NCI-H2081 (cell line): ENCODE results near the gene MYO5A.
"Not testable (repeated sequence)": the region's sequence is repeated elsewhere in the genome, so short reads cannot be mapped to it uniquely, and the experiment has no call there.

Experiments used
- DNase-seq, 2 experiments: peaks; one replicate each; lab custom pipeline; 2025; lab: John Stamatoyannopoulos, UW

MYO5A gene

DNA sequence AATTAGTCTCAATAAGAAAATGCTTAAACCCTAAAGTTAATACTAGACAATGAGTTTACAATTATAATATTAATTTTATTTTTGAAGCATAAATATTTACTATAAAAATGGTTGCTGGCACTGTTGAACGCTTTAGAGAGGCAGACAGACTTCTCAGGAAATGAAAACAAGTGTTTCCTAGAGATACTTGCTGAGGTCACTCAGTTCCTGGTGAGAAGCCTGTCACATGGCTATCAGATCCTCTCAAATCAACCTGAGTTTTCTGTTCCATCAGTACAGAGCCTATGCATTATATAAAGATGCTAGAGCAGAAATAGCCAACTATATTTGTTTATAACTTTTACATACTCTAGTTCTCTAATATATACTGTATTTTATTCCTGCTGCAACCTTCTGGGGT lies 109.2 kb downstream of the MYO5A start:
- no peak for DNase-seq

- DNase-seq, result no peak
These were observed 110.7 kb downstream of the MYO5A start for GRCh38 chr15:52417957-52418356.

DNA sequence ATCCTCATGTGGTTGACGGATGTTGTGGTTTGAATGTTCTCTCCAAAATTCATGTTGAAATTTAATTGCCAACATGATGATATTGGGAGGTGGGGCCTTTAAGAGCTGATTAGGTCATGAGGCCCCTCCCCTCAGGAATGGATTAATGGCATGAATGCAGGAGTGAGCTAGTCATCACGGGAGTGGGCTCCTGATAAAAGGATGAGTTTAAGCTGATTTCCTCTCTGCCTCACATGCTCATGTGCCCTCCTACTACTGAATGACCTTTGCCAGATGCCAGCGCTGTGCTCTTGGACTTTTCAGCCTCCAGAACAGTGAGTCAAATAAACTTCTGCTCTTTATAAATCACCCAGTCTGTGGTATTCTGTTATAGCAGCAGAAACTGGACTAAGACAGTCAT lies 111.2 kb downstream of the MYO5A start:
- DNase-seq, result no peak

GRCh38 chr15:52416566-52416965 lies 112.1 kb downstream of the MYO5A start:
- not testable (repeated sequence) for DNase-seq

DNA sequence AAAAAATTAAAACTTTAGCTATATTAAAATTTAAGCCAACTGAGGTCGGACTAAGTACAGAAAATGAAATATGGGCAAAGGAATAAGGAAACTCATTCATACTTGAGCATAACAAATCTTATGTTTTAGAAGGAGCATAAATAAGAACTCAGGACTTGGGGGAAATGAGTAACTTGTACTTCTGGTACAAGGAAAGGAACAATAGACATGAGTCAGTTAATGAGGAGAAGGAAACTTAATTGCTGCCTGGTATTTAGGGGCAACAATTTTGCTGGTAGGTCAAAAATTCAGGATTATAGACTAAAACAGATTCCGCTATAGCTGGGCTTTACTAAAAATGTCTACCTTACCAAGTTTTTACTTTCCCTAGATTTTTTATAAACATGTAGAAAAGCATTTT lies 113.1 kb downstream of the MYO5A start:
- no peak for DNase-seq

GRCh38 chr15:52414936-52415335 lies 113.7 kb downstream of the MYO5A start:
- no peak for DNase-seq

DNA sequence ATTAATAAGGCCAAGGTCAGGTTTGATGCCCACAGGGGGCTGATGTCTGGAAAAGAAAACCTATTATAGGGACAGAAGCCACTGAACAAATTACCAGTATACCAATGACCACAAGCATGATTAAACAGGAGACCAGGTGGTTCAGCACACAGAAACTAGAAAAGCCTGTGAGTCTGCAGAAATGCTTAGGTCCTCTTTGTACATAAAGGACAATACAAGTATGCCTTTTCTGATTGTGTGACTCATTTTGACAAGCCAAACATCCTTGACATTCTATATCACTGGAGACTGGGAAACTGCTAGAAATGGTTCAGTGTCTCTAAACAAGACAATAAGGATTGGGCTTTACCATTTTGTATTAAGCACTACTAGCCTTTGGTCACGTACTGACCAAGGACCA lies 119.9 kb downstream of the MYO5A start:
- DNase-seq, result no peak

- DNase-seq, result no peak
These were observed 121.3 kb downstream of the MYO5A start for GRCh38 chr15:52407374-52407773.

GRCh38 chr15:52406601-52407000 lies 122.1 kb downstream of the MYO5A start:
- no peak for DNase-seq

DNA sequence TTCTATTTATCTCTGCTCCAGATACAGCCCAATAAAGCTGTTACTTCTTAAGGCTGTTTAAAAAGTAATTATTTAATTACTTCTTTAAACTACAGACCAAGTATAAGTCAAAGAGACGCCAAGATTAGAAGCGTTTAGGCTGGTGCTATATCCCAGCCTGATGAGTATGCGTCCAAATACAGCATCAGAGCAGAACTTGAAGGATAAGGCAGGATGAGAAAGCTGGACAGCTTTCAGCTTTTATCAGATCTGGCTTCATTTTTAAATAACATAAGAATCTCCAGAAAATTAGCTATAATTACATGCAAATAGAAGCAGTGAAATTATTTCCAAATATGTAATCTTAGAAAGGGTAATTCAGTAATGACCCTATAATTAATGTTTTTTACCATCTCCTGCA lies 122.8 kb downstream of the MYO5A start:
- no peak for DNase-seq

DNA sequence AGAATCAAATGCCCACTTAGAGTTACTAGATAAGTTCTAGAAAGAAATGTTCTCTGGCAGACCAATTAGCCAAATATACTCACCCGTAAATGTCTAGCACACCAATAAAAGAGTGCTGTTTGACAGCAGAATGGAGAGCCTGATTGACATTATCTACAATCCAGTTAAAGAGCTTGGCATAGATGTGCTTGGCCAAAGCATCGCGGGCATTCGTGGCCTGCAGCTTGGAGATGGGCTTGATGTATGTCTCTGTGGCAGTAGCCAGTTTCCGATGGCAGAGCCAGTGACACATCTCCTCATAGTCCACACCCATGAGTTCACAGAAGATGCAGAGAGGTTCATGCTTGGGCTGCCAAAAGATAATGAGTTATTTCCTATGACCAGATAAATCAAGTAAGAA lies 131.6 kb downstream of the MYO5A start:
- no peak for DNase-seq

DNA sequence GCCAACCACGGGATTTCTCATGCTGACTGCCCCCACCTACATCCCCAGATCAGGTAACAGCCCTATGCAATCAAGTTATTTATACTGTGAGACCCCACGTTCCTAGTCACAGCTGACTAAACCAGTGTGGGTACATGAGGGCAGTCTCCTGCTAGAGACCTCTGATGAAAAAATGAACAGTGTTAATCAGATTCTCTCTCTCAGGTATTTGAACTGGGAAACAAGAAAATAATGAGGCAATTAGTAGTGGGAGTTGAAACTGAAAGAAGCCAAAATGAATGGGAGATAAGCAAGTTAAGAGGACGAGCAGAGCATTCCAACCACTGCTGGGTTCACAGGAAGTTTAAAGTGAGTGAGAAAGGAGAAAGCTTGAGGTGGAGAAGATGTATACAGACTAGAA lies 134.6 kb downstream of the MYO5A start:
- DNase-seq, result no peak

DNA sequence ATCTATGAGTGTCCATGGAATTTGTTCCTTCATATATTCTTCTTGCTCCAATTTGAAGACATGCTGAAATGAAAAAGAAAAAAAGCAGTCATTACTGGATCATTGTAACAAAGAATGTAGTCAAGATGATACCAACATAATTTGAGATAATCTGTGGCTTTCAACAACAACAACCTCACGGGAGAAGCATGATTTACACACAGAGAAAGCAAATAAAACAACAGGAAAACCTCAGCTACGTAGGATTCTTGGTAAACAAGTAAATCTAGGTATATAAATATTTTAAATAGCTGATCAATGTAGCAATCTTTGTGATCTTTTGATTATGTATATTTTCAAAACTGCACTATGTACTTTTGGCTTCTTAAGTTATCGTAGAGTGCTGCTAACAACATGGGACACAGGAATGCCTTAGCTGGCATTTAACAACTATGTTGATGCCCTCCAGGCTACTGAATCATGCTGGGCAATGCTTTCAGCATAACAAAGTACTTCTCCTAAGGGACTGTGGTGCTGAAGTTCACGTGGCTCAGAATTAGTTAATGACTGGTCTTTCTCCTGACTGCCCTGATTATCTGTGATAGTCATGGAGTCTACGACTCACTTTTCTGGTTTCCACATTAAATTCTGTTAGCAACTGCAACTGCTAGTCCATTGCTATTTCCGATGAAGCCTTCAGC lies 136.5 kb downstream of the MYO5A start:
- no peak for DNase-seq

DNA sequence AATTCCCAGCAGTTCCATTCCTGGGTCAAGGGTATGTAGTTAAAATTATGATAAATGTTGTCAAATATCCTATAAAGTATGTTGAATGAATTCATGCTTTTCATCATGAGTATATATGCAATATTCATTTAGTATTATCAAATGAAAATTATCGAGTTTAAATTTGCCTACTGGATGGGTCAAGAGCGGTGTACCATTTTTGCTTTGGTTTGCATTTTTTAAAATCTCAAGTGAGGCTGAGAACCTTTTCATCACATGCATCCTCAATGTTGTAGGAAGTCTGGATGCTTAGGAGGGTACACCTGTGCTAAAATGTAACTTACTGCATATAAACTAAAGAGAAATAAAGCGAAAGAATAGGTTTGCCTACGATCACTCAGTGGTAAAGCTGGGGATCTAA lies 137.6 kb downstream of the MYO5A start:
- no peak for DNase-seq

- DNase-seq, result no peak
These were observed 143.0 kb downstream of the MYO5A start for GRCh38 chr15:52385670-52386069.

- DNase-seq, result no peak
These were observed 145.5 kb downstream of the MYO5A start for GRCh38 chr15:52383100-52383588.

- DNase-seq, result no peak
These were observed 146.0 kb downstream of the MYO5A start for GRCh38 chr15:52382647-52383046.

- no peak for DNase-seq
These were observed 149.1 kb downstream of the MYO5A start for GRCh38 chr15:52379395-52380106.

- no peak for DNase-seq
These were observed 149.8 kb downstream of the MYO5A start for GRCh38 chr15:52378746-52379394.

GRCh38 chr15:52370010-52370409 lies 158.7 kb downstream of the MYO5A start:
- DNase-seq, result no peak

DNA sequence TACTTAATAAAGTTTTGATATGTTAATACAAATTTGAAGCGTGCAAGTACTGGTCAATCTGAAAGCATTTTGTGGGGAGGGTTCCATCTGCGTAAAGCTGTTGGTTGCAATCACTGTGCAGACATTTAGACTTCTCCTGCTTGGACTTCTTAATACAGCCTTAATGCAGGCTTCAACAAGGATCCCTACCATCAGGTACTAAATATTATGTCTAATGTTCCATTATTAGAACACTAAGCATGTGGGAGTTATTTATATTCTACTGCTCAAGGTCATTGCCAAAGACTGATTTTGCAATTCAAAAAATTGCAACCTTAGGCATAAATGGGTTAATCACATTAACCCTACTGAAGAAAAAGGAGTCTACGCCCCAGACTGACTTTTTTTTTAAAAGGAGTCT lies 159.2 kb downstream of the MYO5A start:
- DNase-seq, result no peak

DNA sequence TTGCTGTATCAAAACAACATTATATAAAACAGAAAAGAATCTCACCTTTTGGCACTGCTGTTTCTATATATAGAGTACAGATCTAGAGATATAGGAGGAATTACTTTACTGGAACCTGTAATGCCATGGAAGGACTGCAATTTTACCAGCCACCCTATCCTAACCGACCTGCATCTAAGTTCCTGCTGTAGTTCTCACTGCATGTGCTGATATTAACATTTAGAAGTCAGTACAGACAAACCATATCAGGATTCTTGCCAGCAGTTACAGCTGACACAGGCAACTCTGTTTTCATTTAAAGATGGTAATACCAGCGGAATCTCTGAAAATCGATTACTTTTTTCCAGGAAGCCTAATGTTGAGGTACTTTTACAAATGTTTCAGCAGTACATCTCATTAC lies 159.7 kb downstream of the MYO5A start:
- no peak for DNase-seq

DNA sequence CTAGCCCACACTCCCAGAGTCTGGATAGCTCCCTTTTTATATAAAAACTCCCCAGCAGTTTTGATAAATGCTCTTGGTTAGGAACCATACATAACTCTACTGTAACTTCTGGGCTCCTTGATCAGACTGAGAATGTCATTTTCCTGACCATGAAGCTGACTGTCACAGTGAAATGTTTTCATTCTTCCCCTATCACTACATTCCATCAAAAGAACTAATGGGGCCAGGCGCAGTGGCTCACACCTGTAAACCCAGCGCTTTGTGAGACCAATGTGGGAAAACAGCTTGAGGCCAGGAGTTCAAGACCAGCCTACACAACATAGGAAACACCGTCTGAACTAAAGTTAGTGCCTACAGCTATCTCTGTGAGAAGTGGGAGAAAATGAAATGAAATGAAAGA lies 160.3 kb downstream of the MYO5A start:
- no peak for DNase-seq
